Karpas-422 (cell line): ENCODE measurements around the gene PRKRA. TPM values are rescaled to one million over a fixed set of nuclear protein-coding genes. Genes with fewer than 3 reads are reported as not detected.

ENCODE experiments used
- DNase-seq: peaks from one replicate; pipeline ENCODE4 v3.0.0-alpha.2; 2015
- H2AFZ ChIP-seq: fragments of 200-600 bp; sonication (generic); 2 replicates; pipeline ENCODE4 v1.6.1; 2014; ENCODE audit warnings: antibody characterized with exemption, low read length, mixed read lengths
- H3K27ac ChIP-seq: fragments of 200-600 bp; sonication (generic); 2 replicates; pipeline ENCODE4 v1.5.1; 2014; ENCODE audit warnings: mild to moderate bottlenecking, low read length, moderate library complexity
- H3K27me3 ChIP-seq: fragments of 200-600 bp; sonication (generic); 2 replicates; pipeline ENCODE4 v1.6.1; 2014; ENCODE audit warnings: low read length, mixed read lengths
- H3K36me3 ChIP-seq: fragments of 200-600 bp; sonication (generic); 2 replicates; pipeline ENCODE4 v1.6.1; 2014; ENCODE audit warnings: low read length, mixed read lengths; ENCODE audit not compliant: insufficient read depth
- H3K4me1 ChIP-seq: fragments of 200-600 bp; sonication (generic); 2 replicates; pipeline ENCODE4 v1.6.1; 2014; ENCODE audit warnings: mild to moderate bottlenecking, low read length, mixed read lengths
- H3K4me2 ChIP-seq: fragments of 200-600 bp; sonication (generic); 2 replicates; pipeline ENCODE4 v1.6.1; 2014; ENCODE audit warnings: low read length, low read depth, mild to moderate bottlenecking; ENCODE audit not compliant: poor library complexity, severe bottlenecking
- H3K4me3 ChIP-seq: fragments of 200-600 bp; sonication (generic); 2 replicates; pipeline ENCODE4 v1.5.1; 2014; ENCODE audit warnings: mild to moderate bottlenecking, antibody characterized with exemption, low read length, mixed read lengths
- H3K79me2 ChIP-seq: fragments of 200-600 bp; sonication (generic); 2 replicates; pipeline ENCODE4 v1.6.1; 2014; ENCODE audit warnings: mild to moderate bottlenecking, low read length, mixed read lengths
- H3K9ac ChIP-seq: fragments of 200-600 bp; sonication (generic); 2 replicates; pipeline ENCODE4 v1.6.0; 2014; ENCODE audit warnings: low read length
- H3K9me2 ChIP-seq: fragments of 200-600 bp; sonication (generic), shearing (Covaris generic); replicated peaks from 2 replicates; pipeline ENCODE4 v1.6.0; 2014; ENCODE audit warnings: mild to moderate bottlenecking, low read length, moderate library complexity; ENCODE audit not compliant: insufficient read depth
- H3K9me3 ChIP-seq: fragments of 300-700, 200-600 bp; sonication (generic); 2 replicates; pipeline ENCODE4 v1.6.1; 2014; ENCODE audit warnings: low read length, mixed read lengths
- H4K20me1 ChIP-seq: fragments of 200-600 bp; sonication (generic); 2 replicates; pipeline ENCODE4 v1.6.1; 2014; ENCODE audit warnings: mild to moderate bottlenecking, antibody characterized with exemption, low read length, low read depth; ENCODE audit not compliant: insufficient read depth
- total RNA-seq: library from RNA; depleted of rRNA; stranded (reverse); fragments of >200 nt; shearing (Covaris generic); gene quantifications from 2 replicates; pipeline ENCODE4 v1.2.3, GENCODE V29; 2014; ENCODE audit warnings: low replicate concordance; rRNA removed

Gene PRKRA
- total RNA-seq = 90.5 and 117 TPM in 2 replicates

- H3K36me3 ChIP-seq = peaks cover 23% of the 10 kb centered on the region; the same call in 1 of the 2 replicates
- no peaks in the 10 kb centered on the region for H3K27me3 ChIP-seq
- peak within 1 kb of the TSS; percentile 84 for H3K27ac ChIP-seq
- no peaks in the 10 kb centered on the region for H3K9me3 ChIP-seq
- H3K9ac ChIP-seq = peak within 1 kb of the TSS; percentile 89
- H4K20me1 ChIP-seq = no peaks in the 10 kb centered on the region
- peak within 1 kb of the TSS; percentile 33; the same call in 1 of the 2 replicates for H2AFZ ChIP-seq
- H3K4me1 ChIP-seq = peaks cover 33% of the 10 kb centered on the region
- peak within 1 kb of the TSS; percentile 86 for H3K4me2 ChIP-seq
- H3K9me2 ChIP-seq = no peaks in the 10 kb centered on the region
- H3K4me3 ChIP-seq = peak within 1 kb of the TSS; percentile 76
- peaks cover 37% of the 10 kb centered on the region for H3K79me2 ChIP-seq
- DNase-seq = peak; percentile 98
Measured at GRCh38 chr2:178450774-178451525, at the start of gene PRKRA, which contains the start of gene PJVK. Gene PRKRA (minus strand): TSS chr2:178451175. CDS start chr2:178451030, 145 bp downstream. Gene PJVK (plus strand): TSS chr2:178451378. CDS start chr2:178453410, 2,032 bp downstream.

- H3K27me3 ChIP-seq = no peaks in the 10 kb centered on the region
- no peak for DNase-seq
- H4K20me1 ChIP-seq = no peaks in the 10 kb centered on the region
- H3K4me2 ChIP-seq = no peak overlapping the region
- H3K4me3 ChIP-seq = no peak overlapping the region
- H3K36me3 ChIP-seq = peaks cover 67% of the 10 kb centered on the region
- no peaks in the 10 kb centered on the region for H3K9me3 ChIP-seq
- no peaks in the 10 kb centered on the region for H3K9me2 ChIP-seq
- no peak overlapping the region for H3K9ac ChIP-seq
- no peak overlapping the region for H2AFZ ChIP-seq
- peaks cover 11% of the 10 kb centered on the region for H3K4me1 ChIP-seq
- H3K79me2 ChIP-seq = peaks cover 19% of the 10 kb centered on the region
- no peak overlapping the region for H3K27ac ChIP-seq
Measured at GRCh38 chr2:178499640-178500039, 48.7 kb upstream of the PRKRA start.

- DNase-seq = peak; percentile 51
- H3K79me2 ChIP-seq = peaks cover 24% of the 10 kb centered on the region
- no peak overlapping the region for H3K9ac ChIP-seq
- H3K4me1 ChIP-seq = peaks cover 11% of the 10 kb centered on the region
- H3K9me2 ChIP-seq = no peaks in the 10 kb centered on the region
- H3K27ac ChIP-seq = no peak overlapping the region
- H3K4me2 ChIP-seq = no peak overlapping the region
- H3K27me3 ChIP-seq = no peaks in the 10 kb centered on the region
- no peak overlapping the region for H3K4me3 ChIP-seq
- no peaks in the 10 kb centered on the region for H3K9me3 ChIP-seq
- peaks cover 79% of the 10 kb centered on the region for H3K36me3 ChIP-seq
- no peak overlapping the region for H2AFZ ChIP-seq
- H4K20me1 ChIP-seq = no peaks in the 10 kb centered on the region
Measured at GRCh38 chr2:178498137-178498536, 47.2 kb upstream of the PRKRA start.

- Histone ChIP-seq H3K9me2 (no peaks in the 10 kb centered on the region), H3K4me2 (no peak overlapping the region), H3K4me3 (no peak overlapping the region), H3K79me2 (peaks cover 31% of the 10 kb centered on the region), H3K27ac (no peak overlapping the region), H3K4me1 (peaks cover 11% of the 10 kb centered on the region), H3K27me3 (no peaks in the 10 kb centered on the region), H3K9me3 (no peaks in the 10 kb centered on the region), H3K36me3 (peaks cover 76% of the 10 kb centered on the region), H4K20me1 (no peaks in the 10 kb centered on the region), H2AFZ (no peak overlapping the region), H3K9ac (no peak overlapping the region)
- DNase-seq = no peak
Measured at GRCh38 chr2:178496049-178496448, 45.1 kb upstream of the PRKRA start.

GRCh38 chr2:178491612-178492011, 40.6 kb upstream of the PRKRA start:
- no peak overlapping the region for H3K27ac ChIP-seq
- H3K27me3 ChIP-seq = no peaks in the 10 kb centered on the region
- H3K9me3 ChIP-seq = no peaks in the 10 kb centered on the region
- peaks cover 63% of the 10 kb centered on the region for H3K79me2 ChIP-seq
- H3K4me2 ChIP-seq = no peak overlapping the region
- no peaks in the 10 kb centered on the region for H3K4me1 ChIP-seq
- H3K9me2 ChIP-seq = no peaks in the 10 kb centered on the region
- peaks cover 62% of the 10 kb centered on the region for H3K36me3 ChIP-seq
- DNase-seq = no peak
- no peak overlapping the region for H3K4me3 ChIP-seq
- no peaks in the 10 kb centered on the region for H4K20me1 ChIP-seq
- no peak overlapping the region for H3K9ac ChIP-seq
- H2AFZ ChIP-seq = no peak overlapping the region

- Histone ChIP-seq H2AFZ (no peak overlapping the region), H3K4me1 (peaks cover 31% of the 10 kb centered on the region), H3K9me2 (no peaks in the 10 kb centered on the region), H3K9me3 (no peaks in the 10 kb centered on the region), H3K9ac (no peak overlapping the region), H3K4me3 (no peak overlapping the region), H3K79me2 (peaks cover 97% of the 10 kb centered on the region), H3K27me3 (no peaks in the 10 kb centered on the region), H3K27ac (no peak overlapping the region), H3K4me2 (no peak overlapping the region), H3K36me3 (peaks cover 10% of the 10 kb centered on the region; the same call in 1 of the 2 replicates), H4K20me1 (0 out of 2 replicates have a peak, but pooled peaks cover 13% of the 10 kb centered on the region)
- no peak for DNase-seq
Measured at GRCh38 chr2:178485356-178485755, 34.4 kb upstream of the PRKRA start.

GRCh38 chr2:178484245-178485041, 33.5 kb upstream of the PRKRA start:
- DNase-seq = no peak
- Histone ChIP-seq H3K4me2 (peak overlapping the region; percentile 90), H3K27me3 (no peaks in the 10 kb centered on the region), H3K79me2 (peaks cover 88% of the 10 kb centered on the region), H3K9me2 (no peaks in the 10 kb centered on the region), H4K20me1 (0 out of 2 replicates have a peak, but pooled peaks cover 13% of the 10 kb centered on the region), H3K4me1 (peaks cover 38% of the 10 kb centered on the region), H3K4me3 (no peak overlapping the region), H3K36me3 (peaks cover 1% of the 10 kb centered on the region; the same call in 1 of the 2 replicates), H2AFZ (no peak overlapping the region), H3K9me3 (no peaks in the 10 kb centered on the region), H3K9ac (no peak overlapping the region), H3K27ac (no peak overlapping the region)

- Histone ChIP-seq H4K20me1 (0 out of 2 replicates have a peak, but pooled peaks cover 13% of the 10 kb centered on the region), H3K27ac (peak overlapping the region; percentile 56), H3K79me2 (peaks cover 78% of the 10 kb centered on the region), H2AFZ (no peak overlapping the region), H3K36me3 (no peaks in the 10 kb centered on the region; the same call in 1 of the 2 replicates), H3K9me2 (no peaks in the 10 kb centered on the region), H3K9me3 (no peaks in the 10 kb centered on the region), H3K9ac (peak overlapping the region; percentile 81), H3K4me3 (peak overlapping the region; percentile 77), H3K27me3 (no peaks in the 10 kb centered on the region), H3K4me2 (peak overlapping the region; percentile 90), H3K4me1 (peaks cover 42% of the 10 kb centered on the region)
- DNase-seq = peak; percentile 87
Measured at GRCh38 chr2:178482437-178482836, 31.5 kb upstream of the PRKRA start.
